HG02678 (cell line): Measurements from ENCODE around the gene RPRM.
"Not testable (repeated sequence)": the region's sequence is repeated elsewhere in the genome, so short reads cannot be mapped to it uniquely, and the experiment has no call there.

Experiments
- ATAC-seq: cut with Tn5 transposase; IDR thresholded peaks from one replicate; pipeline ENCODE4 v1.9.1; 2021; ENCODE audit warnings: mild to moderate bottlenecking, moderate library complexity; ENCODE audit not compliant: unreplicated experiment

The RPRM gene

GRCh38 chr2:153461453-153461852 lies 17.1 kb downstream of the RPRM start:
- ATAC-seq = no peak

- ATAC-seq = no peak
Measured at GRCh38 chr2:153455861-153456260, 22.7 kb downstream of the RPRM start.

- ATAC-seq = no peak
Measured at GRCh38 chr2:153455403-153455802, 23.2 kb downstream of the RPRM start.

- no peak for ATAC-seq
Measured at GRCh38 chr2:153451611-153452010, 27.0 kb downstream of the RPRM start.

GRCh38 chr2:153443106-153443505 lies 35.5 kb downstream of the RPRM start:
- no peak for ATAC-seq

- ATAC-seq = not testable (repeated sequence)
Measured at GRCh38 chr2:153442616-153443015, 35.9 kb downstream of the RPRM start.

GRCh38 chr2:153440090-153440489 lies 38.5 kb downstream of the RPRM start:
- not testable (repeated sequence) for ATAC-seq

- no peak for ATAC-seq
Measured at GRCh38 chr2:153433403-153433802, 45.2 kb downstream of the RPRM start.

- ATAC-seq = no peak
Measured at GRCh38 chr2:153432381-153432780, 46.2 kb downstream of the RPRM start.

GRCh38 chr2:153431114-153431513 lies 47.4 kb downstream of the RPRM start:
- no peak for ATAC-seq
